Stimulated activated CD4-positive, alpha-beta T cell treated with anti-CD3 and anti-CD28 coated beads, Interleukin-4, amount 100 ng/mL, for 48 hours (primary cell): ENCODE results near the gene NCBP2L.

Source experiments
- DNase-seq, 2 donors: peaks; one replicate each; pipeline ENCODE4 v3.0.0-alpha.2; 2020; ENCODE audit warnings: low read depth in 2 of 2

NCBP2L gene

GRCh38 chrX:107777536-107777832 lies at the start of gene NCBP2L:
NCBP2L (plus strand) TSS chrX:107777733; CDS start chrX:107794221, 16,488 bp downstream.
- no peak for DNase-seq

- no peak for DNase-seq
These were observed 49.0 kb upstream of the NCBP2L start for GRCh38 chrX:107728371-107729099.

- DNase-seq = no peak
These were observed 47.8 kb upstream of the NCBP2L start for GRCh38 chrX:107729558-107730297.

- DNase-seq = no peak
These were observed 47.3 kb upstream of the NCBP2L start for GRCh38 chrX:107730298-107730655.

- DNase-seq = no peak
These were observed 46.4 kb upstream of the NCBP2L start for GRCh38 chrX:107730991-107731766.

GRCh38 chrX:107731831-107732502 lies 45.6 kb upstream of the NCBP2L start:
- DNase-seq = no peak

- DNase-seq = no peak
These were observed 43.8 kb upstream of the NCBP2L start for GRCh38 chrX:107733686-107734085.

- no peak for DNase-seq
These were observed 42.9 kb upstream of the NCBP2L start for GRCh38 chrX:107734646-107735045.

- no peak for DNase-seq
These were observed 40.6 kb upstream of the NCBP2L start for GRCh38 chrX:107736781-107737531.

- DNase-seq = no peak
These were observed 39.3 kb upstream of the NCBP2L start for GRCh38 chrX:107738272-107738671.

- DNase-seq = no peak
These were observed 38.8 kb upstream of the NCBP2L start for GRCh38 chrX:107738768-107739167.

GRCh38 chrX:107739541-107739940 lies 38.0 kb upstream of the NCBP2L start:
- DNase-seq = no peak

GRCh38 chrX:107741404-107741790 lies 36.1 kb upstream of the NCBP2L start:
- no peak for DNase-seq

GRCh38 chrX:107742700-107743191 lies 34.8 kb upstream of the NCBP2L start:
- DNase-seq = no peak

- DNase-seq = no peak
These were observed 33.5 kb upstream of the NCBP2L start for GRCh38 chrX:107743995-107744394.

GRCh38 chrX:107744868-107745267 lies 32.7 kb upstream of the NCBP2L start:
- no peak for DNase-seq

GRCh38 chrX:107747596-107748161 lies 29.9 kb upstream of the NCBP2L start:
- DNase-seq = no peak

GRCh38 chrX:107748506-107748905 lies 29.0 kb upstream of the NCBP2L start:
- DNase-seq = no peak

GRCh38 chrX:107750263-107750662 lies 27.3 kb upstream of the NCBP2L start:
- DNase-seq = no peak

GRCh38 chrX:107750861-107751445 lies 26.6 kb upstream of the NCBP2L start:
- no peak for DNase-seq

GRCh38 chrX:107752043-107752442 lies 25.5 kb upstream of the NCBP2L start:
- no peak for DNase-seq
